HEK293 (cell line): ENCODE data around the gene ZYG11B.
"Not testable (repeated sequence)": the region's sequence is repeated elsewhere in the genome, so short reads cannot be mapped to it uniquely, and the experiment has no call there.

ENCODE experiments used
- CTCF ChIA-PET: fragments of 350-600 bp; formaldehyde crosslinking; extraction: SDS; loops from one replicate; lab custom pipeline; 2021; ENCODE audit warnings: antibody characterized with exemption; lab: Yijun Ruan, JAX
- POLR2A ChIA-PET: fragments of 300-600 bp; formaldehyde crosslinking; extraction: SDS; loops from one replicate; lab custom pipeline; 2020; ENCODE audit warnings: antibody characterized with exemption, inconsistent platforms; lab: Yijun Ruan, JAX
- H3K27ac ChIP-seq: fragments of 200-500 bp; sonication (Bioruptor generic); 2 replicates; pipeline ENCODE4 v1.5.1; 2014; ENCODE audit warnings: low read depth, low read length, control low read depth, inconsistent platforms; ENCODE audit errors: extremely low read depth
- H3K36me3 ChIP-seq, 2 experiments: fragments of 200-500 bp in 1 of 2; sonication (Bioruptor generic) in 1 of 2; 1 replicate in 1 of 2; 2 replicates in 1 of 2; pipeline ENCODE4 v1.5.1; 2014 to 2017; ENCODE audit warnings: inconsistent platforms in 2 of 2, low read length in 2 of 2; ENCODE audit not compliant: control insufficient read depth in 2 of 2, insufficient read depth in 1 of 2
- H3K4me1 ChIP-seq: fragments of 200-500 bp; sonication (Bioruptor generic); 2 replicates; pipeline ENCODE4 v1.5.1; 2014; ENCODE audit warnings: mild to moderate bottlenecking, low read length, inconsistent platforms; ENCODE audit not compliant: control insufficient read depth, insufficient read depth
- H3K4me3 ChIP-seq: 2 replicates; pipeline ENCODE4 v1.5.1; 2011; ENCODE audit warnings: low read depth, mild to moderate bottlenecking, control low read depth, low read length, moderate library complexity
- H3K9me3 ChIP-seq: fragments of 200-500 bp; sonication (Bioruptor generic); 2 replicates; pipeline ENCODE4 v1.5.1; 2014; ENCODE audit warnings: low read depth, low read length, inconsistent platforms; ENCODE audit not compliant: control insufficient read depth, insufficient read depth
- GLIS1 ChIP-seq: fragments of 450-650 bp; formaldehyde crosslinking; IDR thresholded peaks from 2 replicates; pipeline ENCODE4 v1.5.1; 2016; ENCODE audit warnings: missing biosample characterization, missing genetic modification characterization
- HOXD13 ChIP-seq: sonication (generic); formaldehyde crosslinking; IDR thresholded peaks from 2 replicates; pipeline ENCODE4 v1.8.0; 2022; ENCODE audit warnings: missing genetic modification reagents, borderline replicate concordance
- IKZF3 ChIP-seq: fragments of 450-650 bp; IDR thresholded peaks from 2 replicates; pipeline ENCODE4 v1.5.0; 2018; ENCODE audit warnings: missing biosample characterization, mild to moderate bottlenecking, missing genetic modification characterization, moderate library complexity
- ZBTB1 ChIP-seq: fragments of 450-650 bp; formaldehyde crosslinking; IDR thresholded peaks from 2 replicates; pipeline ENCODE4 v1.5.1; 2016; ENCODE audit warnings: missing biosample characterization, missing genetic modification characterization
- ZBTB48 ChIP-seq: fragments of 450-650 bp; formaldehyde crosslinking; IDR thresholded peaks from 2 replicates; pipeline ENCODE4 v1.5.1; 2016; ENCODE audit warnings: missing biosample characterization, missing genetic modification characterization
- ZEB2 ChIP-seq: fragments of 450-650 bp; formaldehyde crosslinking; IDR thresholded peaks from 2 replicates; pipeline ENCODE4 v1.5.1; 2016; ENCODE audit warnings: missing biosample characterization, missing genetic modification characterization
- ZNF146 ChIP-seq: fragments of 450-650 bp; formaldehyde crosslinking; IDR thresholded peaks from 2 replicates; pipeline ENCODE4 v1.5.1; 2016; ENCODE audit warnings: missing biosample characterization, missing genetic modification characterization
- ZNF335 ChIP-seq: fragments of 450-650 bp; formaldehyde crosslinking; conservative IDR thresholded peaks from 2 replicates; pipeline ENCODE4 v1.5.1; 2016; ENCODE audit warnings: missing biosample characterization, missing genetic modification characterization
- ZNF354C ChIP-seq: fragments of 450-650 bp; formaldehyde crosslinking; IDR thresholded peaks from 2 replicates; pipeline ENCODE4 v1.5.1; 2016; ENCODE audit warnings: missing biosample characterization, missing genetic modification characterization, low read depth, borderline replicate concordance
- ZNF391 ChIP-seq: fragments of 450-650 bp; formaldehyde crosslinking; IDR thresholded peaks from 2 replicates; pipeline ENCODE4 v1.5.1; 2016; ENCODE audit warnings: low read depth, missing biosample characterization, missing genetic modification characterization, borderline replicate concordance
- ZNF473 ChIP-seq: fragments of 450-650 bp; formaldehyde crosslinking; IDR thresholded peaks from 2 replicates; pipeline ENCODE4 v1.5.1; 2017; ENCODE audit warnings: missing biosample characterization, missing genetic modification characterization
- ZNF585B ChIP-seq: fragments of 450-650 bp; formaldehyde crosslinking; IDR thresholded peaks from 2 replicates; pipeline ENCODE4 v1.5.1; 2016; ENCODE audit warnings: missing biosample characterization, missing genetic modification characterization
- ZNF600 ChIP-seq: fragments of 450-650 bp; formaldehyde crosslinking; IDR thresholded peaks from 2 replicates; pipeline ENCODE4 v1.5.1; 2016; ENCODE audit warnings: missing biosample characterization, missing genetic modification characterization
- ZNF654 ChIP-seq: fragments of 450-650 bp; formaldehyde crosslinking; IDR thresholded peaks from 2 replicates; pipeline ENCODE4 v1.5.1; 2016; ENCODE audit warnings: low read depth, missing biosample characterization, missing genetic modification characterization
- TF ChIP-seq, protein P1 (sequence below): fragments of 450-650 bp; formaldehyde crosslinking; IDR thresholded peaks from 2 replicates; pipeline ENCODE4 v1.5.1; 2016; ENCODE audit warnings: missing biosample characterization, missing genetic modification characterization
- TF ChIP-seq, protein P2 (sequence below): fragments of 450-650 bp; formaldehyde crosslinking; IDR thresholded peaks from 2 replicates; pipeline ENCODE4 v1.5.1; 2016; ENCODE audit warnings: missing biosample characterization, missing genetic modification characterization
- TF ChIP-seq, protein P3 (sequence below): fragments of 450-650 bp; formaldehyde crosslinking; IDR thresholded peaks from 2 replicates; pipeline ENCODE4 v1.5.1; 2016; ENCODE audit warnings: missing biosample characterization, missing genetic modification characterization
- TF ChIP-seq, protein P4 (sequence below): fragments of 450-650 bp; formaldehyde crosslinking; IDR thresholded peaks from 2 replicates; pipeline ENCODE4 v1.5.1; 2017; ENCODE audit warnings: missing biosample characterization, missing genetic modification characterization

ZYG11B gene

DNA sequence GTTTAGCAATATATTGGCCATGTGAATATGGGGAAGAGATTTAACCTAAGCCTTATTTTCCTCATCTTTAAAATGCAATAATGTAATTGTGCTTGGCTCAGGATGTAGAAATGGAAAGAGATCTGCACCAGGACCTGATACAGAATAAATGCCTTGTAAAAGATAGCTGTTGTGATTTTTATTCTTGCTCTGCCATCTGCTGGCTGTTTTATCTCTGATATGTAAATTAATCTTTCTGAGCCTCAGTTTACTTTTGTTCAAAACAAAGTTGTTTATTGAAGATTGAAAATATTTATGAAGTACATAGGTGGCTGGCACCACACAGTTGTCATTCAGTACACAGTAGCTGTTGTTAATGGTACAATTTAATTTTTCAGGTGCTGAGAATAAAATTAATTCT lies 21.9 kb downstream of the ZYG11B start:
- POLR2A ChIA-PET: no interaction called here
- TF ChIP-seq ZNF654: peak; percentile 51
- no peak for TF ChIP-seq ZNF473
- no peak for TF ChIP-seq ZNF146
- no peak for TF ChIP-seq ZNF391 (tag by site-specific recombination)
- TF ChIP-seq HOXD13: no peak
- TF ChIP-seq ZBTB1: no peak
- TF ChIP-seq, all 188 proteins: peak for 1
- CTCF ChIA-PET: interaction anchor here (0.6 to 1.6 kb wide), 5 partner anchors 9 to 182 kb away, joined by 3 to 6 read pairs (median 4); partner anchors contain the start of gene ZYG11B
- no peaks in the 10 kb centered on the region; a peak in 1 of 3 replicates for H3K36me3 ChIP-seq
- no peaks in the 10 kb centered on the region for H3K9me3 ChIP-seq
- no peak overlapping the region for H3K27ac ChIP-seq
- no peak overlapping the region for H3K4me3 ChIP-seq
- peaks cover 14% of the 10 kb centered on the region for H3K4me1 ChIP-seq

DNA sequence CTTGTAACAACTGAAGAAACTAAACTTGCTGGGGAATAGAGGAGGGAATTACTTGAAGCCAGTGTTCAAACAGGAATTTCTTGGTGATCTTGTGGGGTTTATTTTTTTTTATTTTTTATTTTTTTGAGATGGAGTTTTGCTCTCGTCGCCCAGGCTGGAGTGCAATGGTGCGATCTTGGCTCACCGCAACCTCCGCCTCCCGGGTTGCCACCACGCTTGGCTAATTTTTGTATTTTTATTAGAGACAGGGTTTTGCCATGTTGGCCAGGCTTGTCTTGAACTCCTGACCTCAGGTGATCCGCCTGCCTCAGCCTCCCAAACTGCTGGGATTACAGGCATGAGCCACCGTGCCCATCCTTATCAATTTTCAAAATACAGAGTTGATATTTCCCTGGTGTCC lies 23.2 kb downstream of the ZYG11B start:
- CTCF ChIA-PET: not testable (repeated sequence)
- TF ChIP-seq ZNF600 (tag by site-specific recombination): peak; percentile 12; the same call in 1 of the 2 replicates

DNA sequence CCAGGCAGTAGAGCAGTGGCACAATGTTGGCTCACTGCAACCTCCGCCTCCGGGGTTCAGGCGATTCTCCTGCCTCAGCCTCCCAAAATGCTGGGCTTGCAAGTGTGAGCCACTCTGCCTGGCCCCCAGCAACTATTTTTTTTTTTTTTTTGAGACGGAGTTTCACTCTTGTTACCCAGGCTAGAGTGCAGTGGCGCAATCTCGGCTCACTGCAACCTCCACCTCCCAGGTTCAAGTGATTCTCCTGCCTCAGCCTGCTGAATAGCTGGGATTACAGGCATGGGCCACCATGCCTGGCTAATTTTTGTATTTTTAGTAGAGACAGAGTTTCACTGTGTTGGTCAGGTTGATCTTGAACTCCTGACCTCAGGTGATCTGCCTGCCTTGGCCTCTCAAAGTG lies 23.9 kb downstream of the ZYG11B start:
- H3K4me3 ChIP-seq, POLR2A ChIA-PET, CTCF ChIA-PET: not testable (repeated sequence)
- peaks cover 14% of the 10 kb centered on the region for H3K4me1 ChIP-seq
- TF ChIP-seq GLIS1 (tag by site-specific recombination): peak; percentile 47
- TF ChIP-seq, all 188 proteins: peak for 1; not testable (repeated sequence) for 187
- not testable (repeated sequence) for H3K9me3 ChIP-seq, H3K27ac ChIP-seq, H3K36me3 ChIP-seq

More for the DNA sequence above, 23.2 kb downstream of the ZYG11B start:
- H3K9me3 ChIP-seq, H3K4me3 ChIP-seq, H3K27ac ChIP-seq, H3K36me3 ChIP-seq: not testable (repeated sequence)
- POLR2A ChIA-PET: interaction anchor here (0.7 kb wide), 1 partner anchor 70 kb away, joined by 3 read pairs; no protein-coding TSS in a partner anchor
- peaks cover 14% of the 10 kb centered on the region for H3K4me1 ChIP-seq

DNA sequence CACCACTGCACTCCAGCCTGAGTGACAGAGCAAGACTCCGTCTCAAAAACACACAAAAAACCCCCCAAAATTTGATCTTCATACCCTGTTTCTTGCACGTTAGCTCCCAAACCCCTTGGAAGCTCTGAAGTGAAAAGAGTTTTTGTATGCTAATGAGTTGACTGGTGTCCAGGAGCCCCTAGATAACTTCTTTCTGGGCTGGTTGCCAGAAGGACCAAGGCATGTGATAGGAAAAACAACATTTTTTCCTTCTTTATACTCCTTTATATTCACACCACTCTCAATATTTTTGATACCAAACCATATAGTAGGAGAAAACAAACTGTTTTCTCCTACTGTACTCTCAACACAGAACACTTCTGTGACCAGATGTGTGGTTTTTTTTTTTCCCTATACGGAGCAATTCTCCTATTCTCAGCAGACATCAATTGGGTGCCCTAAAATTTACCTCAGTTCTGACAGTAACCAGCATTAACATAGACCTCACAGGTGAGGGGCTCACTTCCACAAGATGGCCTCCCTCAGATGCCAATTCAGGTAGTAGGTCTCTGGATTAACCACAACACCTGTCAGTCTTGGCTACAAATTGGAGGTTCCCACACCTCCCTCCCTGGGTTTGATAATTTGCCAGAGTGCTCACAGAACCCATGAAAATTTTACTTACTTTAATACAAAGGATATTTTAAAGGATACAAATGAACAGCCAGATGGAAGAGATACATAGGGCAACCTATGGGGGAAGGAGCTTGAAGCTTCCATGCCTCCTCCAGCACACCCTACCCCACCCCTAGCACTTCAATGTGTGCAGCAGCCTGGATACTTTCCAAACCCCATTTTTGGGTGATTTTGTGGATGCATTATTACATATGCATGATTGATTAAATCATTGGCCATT lies 25.6 kb downstream of the ZYG11B start:
- Histone ChIP-seq H3K4me3 (no peak overlapping the region), H3K27ac (no peak overlapping the region), H3K4me1 (peaks cover 14% of the 10 kb centered on the region), H3K36me3 (peaks cover 0 to 5% of the 10 kb centered on the region in 2 experiments; a peak in 1 of 3 replicates), H3K9me3 (no peaks in the 10 kb centered on the region)
- POLR2A ChIA-PET: no interaction called here
- CTCF ChIA-PET: no interaction called here
- 0 out of 2 replicates have a peak, but pooled peaks have one; percentile 18 for TF ChIP-seq ZBTB48 (tag by site-specific recombination)
- TF ChIP-seq, protein P1, sequence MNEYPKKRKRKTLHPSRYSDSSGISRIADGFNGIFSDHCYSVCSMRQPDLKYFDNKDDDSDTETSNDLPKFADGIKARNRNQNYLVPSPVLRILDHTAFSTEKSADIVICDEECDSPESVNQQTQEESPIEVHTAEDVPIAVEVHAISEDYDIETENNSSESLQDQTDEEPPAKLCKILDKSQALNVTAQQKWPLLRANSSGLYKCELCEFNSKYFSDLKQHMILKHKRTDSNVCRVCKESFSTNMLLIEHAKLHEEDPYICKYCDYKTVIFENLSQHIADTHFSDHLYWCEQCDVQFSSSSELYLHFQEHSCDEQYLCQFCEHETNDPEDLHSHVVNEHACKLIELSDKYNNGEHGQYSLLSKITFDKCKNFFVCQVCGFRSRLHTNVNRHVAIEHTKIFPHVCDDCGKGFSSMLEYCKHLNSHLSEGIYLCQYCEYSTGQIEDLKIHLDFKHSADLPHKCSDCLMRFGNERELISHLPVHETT (tag by site-specific recombination): no peak
- TF ChIP-seq IKZF3 (tag by site-specific recombination): no peak
- no peak for TF ChIP-seq ZEB2 (tag by site-specific recombination)
- TF ChIP-seq, protein P2, sequence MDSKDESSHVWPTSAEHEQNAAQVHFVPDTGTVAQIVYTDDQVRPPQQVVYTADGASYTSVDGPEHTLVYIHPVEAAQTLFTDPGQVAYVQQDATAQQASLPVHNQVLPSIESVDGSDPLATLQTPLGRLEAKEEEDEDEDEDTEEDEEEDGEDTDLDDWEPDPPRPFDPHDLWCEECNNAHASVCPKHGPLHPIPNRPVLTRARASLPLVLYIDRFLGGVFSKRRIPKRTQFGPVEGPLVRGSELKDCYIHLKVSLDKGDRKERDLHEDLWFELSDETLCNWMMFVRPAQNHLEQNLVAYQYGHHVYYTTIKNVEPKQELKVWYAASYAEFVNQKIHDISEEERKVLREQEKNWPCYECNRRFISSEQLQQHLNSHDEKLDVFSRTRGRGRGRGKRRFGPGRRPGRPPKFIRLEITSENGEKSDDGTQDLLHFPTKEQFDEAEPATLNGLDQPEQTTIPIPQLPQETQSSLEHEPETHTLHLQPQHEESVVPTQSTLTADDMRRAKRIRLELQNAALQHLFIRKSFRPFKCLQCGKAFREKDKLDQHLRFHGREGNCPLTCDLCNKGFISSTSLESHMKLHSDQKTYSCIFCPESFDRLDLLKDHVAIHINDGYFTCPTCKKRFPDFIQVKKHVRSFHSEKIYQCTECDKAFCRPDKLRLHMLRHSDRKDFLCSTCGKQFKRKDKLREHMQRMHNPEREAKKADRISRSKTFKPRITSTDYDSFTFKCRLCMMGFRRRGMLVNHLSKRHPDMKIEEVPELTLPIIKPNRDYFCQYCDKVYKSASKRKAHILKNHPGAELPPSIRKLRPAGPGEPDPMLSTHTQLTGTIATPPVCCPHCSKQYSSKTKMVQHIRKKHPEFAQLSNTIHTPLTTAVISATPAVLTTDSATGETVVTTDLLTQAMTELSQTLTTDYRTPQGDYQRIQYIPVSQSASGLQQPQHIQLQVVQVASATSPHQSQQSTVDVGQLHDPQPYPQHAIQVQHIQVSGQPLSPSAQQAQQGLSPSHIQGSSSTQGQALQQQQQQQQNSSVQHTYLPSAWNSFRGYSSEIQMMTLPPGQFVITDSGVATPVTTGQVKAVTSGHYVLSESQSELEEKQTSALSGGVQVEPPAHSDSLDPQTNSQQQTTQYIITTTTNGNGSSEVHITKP (tag by site-specific recombination): peak; percentile 35; the same call in 1 of the 2 replicates
- TF ChIP-seq, protein P3, sequence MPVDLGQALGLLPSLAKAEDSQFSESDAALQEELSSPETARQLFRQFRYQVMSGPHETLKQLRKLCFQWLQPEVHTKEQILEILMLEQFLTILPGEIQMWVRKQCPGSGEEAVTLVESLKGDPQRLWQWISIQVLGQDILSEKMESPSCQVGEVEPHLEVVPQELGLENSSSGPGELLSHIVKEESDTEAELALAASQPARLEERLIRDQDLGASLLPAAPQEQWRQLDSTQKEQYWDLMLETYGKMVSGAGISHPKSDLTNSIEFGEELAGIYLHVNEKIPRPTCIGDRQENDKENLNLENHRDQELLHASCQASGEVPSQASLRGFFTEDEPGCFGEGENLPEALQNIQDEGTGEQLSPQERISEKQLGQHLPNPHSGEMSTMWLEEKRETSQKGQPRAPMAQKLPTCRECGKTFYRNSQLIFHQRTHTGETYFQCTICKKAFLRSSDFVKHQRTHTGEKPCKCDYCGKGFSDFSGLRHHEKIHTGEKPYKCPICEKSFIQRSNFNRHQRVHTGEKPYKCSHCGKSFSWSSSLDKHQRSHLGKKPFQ (tag by site-specific recombination): 0 out of 2 replicates have a peak, but pooled peaks have one; percentile 20
- TF ChIP-seq ZNF335 (tag by site-specific recombination): 0 out of 2 replicates have a peak, but pooled peaks have one; percentile 31
- TF ChIP-seq ZNF354C (tag by site-specific recombination): no peak
- no peak for TF ChIP-seq ZNF585B (tag by site-specific recombination)
- TF ChIP-seq, protein P4, sequence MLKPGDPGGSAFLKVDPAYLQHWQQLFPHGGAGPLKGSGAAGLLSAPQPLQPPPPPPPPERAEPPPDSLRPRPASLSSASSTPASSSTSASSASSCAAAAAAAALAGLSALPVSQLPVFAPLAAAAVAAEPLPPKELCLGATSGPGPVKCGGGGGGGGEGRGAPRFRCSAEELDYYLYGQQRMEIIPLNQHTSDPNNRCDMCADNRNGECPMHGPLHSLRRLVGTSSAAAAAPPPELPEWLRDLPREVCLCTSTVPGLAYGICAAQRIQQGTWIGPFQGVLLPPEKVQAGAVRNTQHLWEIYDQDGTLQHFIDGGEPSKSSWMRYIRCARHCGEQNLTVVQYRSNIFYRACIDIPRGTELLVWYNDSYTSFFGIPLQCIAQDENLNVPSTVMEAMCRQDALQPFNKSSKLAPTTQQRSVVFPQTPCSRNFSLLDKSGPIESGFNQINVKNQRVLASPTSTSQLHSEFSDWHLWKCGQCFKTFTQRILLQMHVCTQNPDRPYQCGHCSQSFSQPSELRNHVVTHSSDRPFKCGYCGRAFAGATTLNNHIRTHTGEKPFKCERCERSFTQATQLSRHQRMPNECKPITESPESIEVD (tag by site-specific recombination): peak; percentile 93
